Liver (tissue), 10 donors: ENCODE data around the gene KATNAL2. TPM values are rescaled to one million over a fixed set of nuclear protein-coding genes. Genes with fewer than 3 reads are reported as not detected.
A peak's percentile ranks its signal among the peaks of the same experiment; 100 is the strongest.

Experiments
- DNase-seq: peaks from one replicate; pipeline ENCODE4 v3.0.0-alpha.2; 2017; ENCODE audit warnings: low spot score
- H3K27ac ChIP-seq, 2 donors: one replicate each; pipeline ENCODE4 v1.7.0; 2013; ENCODE audit warnings: inconsistent platforms in 2 of 2, low read length in 2 of 2, control low read depth in 1 of 2, low read depth in 1 of 2, mild to moderate bottlenecking in 1 of 2
- H3K27me3 ChIP-seq, 4 donors: one replicate each; pipeline versions ENCODE4 v1.6.1 to v1.7.0; 2013; ENCODE audit warnings: low read length in 3 of 4, inconsistent platforms in 1 of 4, mild to moderate bottlenecking in 1 of 4, moderate library complexity in 1 of 4; ENCODE audit not compliant: control insufficient read depth in 4 of 4, insufficient read depth in 4 of 4
- H3K36me3 ChIP-seq, 4 donors: one replicate each; pipeline versions ENCODE4 v1.6.1 to v1.7.0; 2013; ENCODE audit warnings: low read length in 3 of 4, mild to moderate bottlenecking in 3 of 4, low read depth in 1 of 4, moderate library complexity in 1 of 4; ENCODE audit not compliant: control insufficient read depth in 4 of 4, insufficient read depth in 3 of 4
- H3K4me1 ChIP-seq, 4 donors: one replicate each; pipeline versions ENCODE4 v1.6.1 to v1.7.0; 2013; ENCODE audit warnings: low read length in 3 of 4, mild to moderate bottlenecking in 3 of 4, moderate library complexity in 1 of 4; ENCODE audit not compliant: control insufficient read depth in 4 of 4, insufficient read depth in 4 of 4
- H3K4me3 ChIP-seq, 3 donors: one replicate each; pipeline versions ENCODE4 v1.6.1 to v1.7.0; 2013; ENCODE audit warnings: low read length in 3 of 3, control low read depth in 1 of 3, low read depth in 1 of 3, mild to moderate bottlenecking in 1 of 3
- H3K9ac ChIP-seq, 2 donors: one replicate each; pipeline ENCODE4 v1.7.0; 2013; ENCODE audit warnings: low read length in 2 of 2, mild to moderate bottlenecking in 2 of 2, moderate library complexity in 2 of 2, control low read depth in 1 of 2, low read depth in 1 of 2
- H3K9me3 ChIP-seq, 4 donors: one replicate each; pipeline versions ENCODE4 v1.6.1 to v1.7.0; 2013; ENCODE audit warnings: low read length in 3 of 4; ENCODE audit not compliant: control insufficient read depth in 4 of 4
- ATF3 ChIP-seq: IDR thresholded peaks from 2 replicates; pipeline ENCODE4 v1.6.1; 2016; ENCODE audit warnings: antibody characterized with exemption
- CTCF ChIP-seq: fragments of 150-350 bp; IDR thresholded peaks from 2 replicates; pipeline ENCODE4 v1.5.1; 2017; ENCODE audit warnings: improper control_type of control experiment, low read depth, low read length; ENCODE audit not compliant: missing input control
- EGR1 ChIP-seq, 2 donors: IDR thresholded peaks; 2 replicates each; pipeline ENCODE4 v1.6.1; 2016 to 2018; ENCODE audit warnings: antibody characterized with exemption in 2 of 2, low read depth in 2 of 2
- FOXA1 ChIP-seq: IDR thresholded peaks from 2 replicates; pipeline ENCODE4 v1.6.1; 2016; ENCODE audit warnings: antibody characterized with exemption
- FOXA2 ChIP-seq: IDR thresholded peaks from 2 replicates; pipeline ENCODE4 v1.6.1; 2016; ENCODE audit warnings: antibody characterized with exemption
- GABPA ChIP-seq, 2 donors: IDR thresholded peaks in 1 of 2; conservative IDR thresholded peaks in 1 of 2; 2 replicates each; pipeline ENCODE4 v1.6.1; 2016; ENCODE audit warnings: antibody characterized with exemption in 2 of 2, mild to moderate bottlenecking in 1 of 2, moderate library complexity in 1 of 2
- HNF4A ChIP-seq, 2 donors: conservative IDR thresholded peaks; 2 replicates each; pipeline ENCODE4 v1.6.1; 2016; ENCODE audit warnings: antibody characterized with exemption in 2 of 2, mild to moderate bottlenecking in 2 of 2
- HNF4G ChIP-seq: IDR thresholded peaks from 2 replicates; pipeline ENCODE4 v1.6.1; 2016; ENCODE audit warnings: antibody characterized with exemption
- JUND ChIP-seq, 2 donors: IDR thresholded peaks; 2 replicates each; pipeline ENCODE4 v1.6.1; 2016; ENCODE audit warnings: antibody characterized with exemption in 2 of 2
- MAX ChIP-seq: IDR thresholded peaks from 2 replicates; pipeline ENCODE4 v1.6.1; 2016; ENCODE audit warnings: antibody characterized with exemption
- NR2F2 ChIP-seq: IDR thresholded peaks from 2 replicates; pipeline ENCODE4 v1.6.1; 2016; ENCODE audit warnings: antibody characterized with exemption
- RAD21 ChIP-seq, 2 donors: IDR thresholded peaks; 2 replicates each; pipeline ENCODE4 v1.6.1; 2016; ENCODE audit warnings: antibody characterized with exemption in 2 of 2, mild to moderate bottlenecking in 2 of 2
- REST ChIP-seq: IDR thresholded peaks from 2 replicates; pipeline ENCODE4 v1.6.1; 2016; ENCODE audit warnings: antibody characterized with exemption, mild to moderate bottlenecking
- RXRA ChIP-seq, 2 donors: IDR thresholded peaks; 2 replicates each; pipeline ENCODE4 v1.6.1; 2017 to 2018; ENCODE audit warnings: antibody characterized with exemption in 2 of 2, mild to moderate bottlenecking in 1 of 2
- SP1 ChIP-seq: IDR thresholded peaks from 2 replicates; pipeline ENCODE4 v1.6.1; 2018; ENCODE audit warnings: antibody characterized with exemption, mild to moderate bottlenecking
- TAF1 ChIP-seq: conservative IDR thresholded peaks from 2 replicates; pipeline ENCODE4 v1.6.1; 2016; ENCODE audit warnings: antibody characterized with exemption, mild to moderate bottlenecking
- YY1 ChIP-seq: IDR thresholded peaks from 2 replicates; pipeline ENCODE4 v1.6.1; 2016; ENCODE audit warnings: antibody characterized with exemption, mild to moderate bottlenecking
- ZBTB33 ChIP-seq: IDR thresholded peaks from 2 replicates; pipeline ENCODE4 v1.6.1; 2016; ENCODE audit warnings: antibody characterized with exemption
- polyA plus RNA-seq, 2 donors: library from polyadenylated mRNA; stranded (reverse) in 1 of 2; unstranded in 1 of 2; fragments of 200-250 nt in 1 of 2; fragments of >200 nt in 1 of 2; fragmentation: Nextera tagmentation in 1 of 2; extraction: Ambion mirVana in 1 of 2; gene quantifications; one replicate each; pipeline versions ENCODE4 v1.2.1 to v1.2.3, GENCODE V29; 2013 to 2015
- small RNA-seq: library from RNA; depleted of rRNA; stranded (forward); fragments of <200 nt; gene quantifications from one replicate; pipeline ENCODE3, GENCODE V24; 2014
- total RNA-seq, 2 donors: library from RNA; depleted of rRNA; stranded (reverse); fragments of >200 nt; gene quantifications; one replicate each; pipeline ENCODE4 v1.2.3, GENCODE V29; 2014
- donor health status: healthy.
- donor health status: healthy.
- donor health status: healthy.
- donor health status: healthy.
- donor health status: healthy.

The KATNAL2 gene
- total and polyA plus RNA-seq, 4 donors = 0.42 to 4.8 (median 1.5) TPM

GRCh38 chr18:47151439-47151838, 234.0 kb downstream of the KATNAL2 start:
- no peak overlapping the region for H3K27ac ChIP-seq
- peaks cover 1 to 17% (median 10%) of the 10 kb centered on the region in 4 donors for H3K4me1 ChIP-seq
- no peaks in the 10 kb centered on the region for H3K27me3 ChIP-seq
- H3K9me3 ChIP-seq = no peaks in the 10 kb centered on the region
- H3K36me3 ChIP-seq = peaks cover 3 to 11% (median 7%) of the 10 kb centered on the region in 4 donors
- DNase-seq = no peak
- TF ChIP-seq JUND (IDR thresholded peaks at IDR 0.05) = no peak
- no peak for TF ChIP-seq REST
- TF ChIP-seq GABPA (IDR thresholded peaks at IDR 0.05 in 1 of 2, conservative IDR thresholded peaks at IDR 0.05 in 1 of 2) = no peak
- TF ChIP-seq SP1 = no peak
- TF ChIP-seq CTCF = no peak
- TF ChIP-seq YY1 = no peak
- TF ChIP-seq HNF4G = no peak
- TF ChIP-seq ZBTB33 = no peak
- no peak for TF ChIP-seq MAX
- no peak for TF ChIP-seq RAD21 (IDR thresholded peaks at IDR 0.05)
- no peak for TF ChIP-seq FOXA2
- no peak for TF ChIP-seq HNF4A (conservative IDR thresholded peaks at IDR 0.05)
- no peak for TF ChIP-seq TAF1
- no peak for TF ChIP-seq FOXA1
- no peak for TF ChIP-seq EGR1 (IDR thresholded peaks at IDR 0.05; ENCODE audit: low read depth in 2 of 2)
- TF ChIP-seq NR2F2 = no peak
- no peak for TF ChIP-seq ATF3
- TF ChIP-seq RXRA (IDR thresholded peaks at IDR 0.05) = no peak
- H3K4me3 ChIP-seq = peak overlapping the region in 2 of 3 donors; percentile 75 to 77
- no peak overlapping the region for H3K9ac ChIP-seq

Small RNAs within 50 kb of the gene (small RNA-seq; reads per million reads assigned to genes)
- gene AC012254.4 = not detected

Other genes with a start within 250 kb of the KATNAL2 start
- gene ST8SIA5, start 160.5 kb upstream of the KATNAL2 start, total RNA-seq = under 1 TPM; under 0.01 to 0.05 TPM
- under 1 TPM in 1 of 2 donors, not detected in 1; 0.12 TPM for gene ST8SIA5, start 160.5 kb upstream of the KATNAL2 start, polyA plus RNA-seq
- gene PIAS2, start 95 bp upstream of the KATNAL2 start, total RNA-seq = 10 to 100 TPM in 1 of 2 donors, 1 to 10 TPM in 1; 9.6 to 17.2 TPM
- gene PIAS2, start 95 bp upstream of the KATNAL2 start, polyA plus RNA-seq = 1 to 10 TPM; 5.6 to 8.9 TPM
- gene ELOA2, start 118.0 kb downstream of the KATNAL2 start, total RNA-seq = not detected
- not detected for gene ELOA2, start 118.0 kb downstream of the KATNAL2 start, polyA plus RNA-seq
- 10 to 100 TPM; 17.0 to 23.0 TPM for gene HDHD2, start 232.9 kb downstream of the KATNAL2 start, total RNA-seq
- gene HDHD2, start 232.9 kb downstream of the KATNAL2 start, polyA plus RNA-seq = 10 to 100 TPM; 18.1 to 19.0 TPM